CD4-positive, alpha-beta T cell treated with Interleukin-12 subunit alpha and Interleukin-12 subunit beta, for 1 hour (primary cell): ENCODE data around the gene EDN2.

ENCODE experiments used
- DNase-seq: peaks from one replicate; pipeline ENCODE4 v3.0.0-alpha.2; 2020

EDN2 gene

DNA sequence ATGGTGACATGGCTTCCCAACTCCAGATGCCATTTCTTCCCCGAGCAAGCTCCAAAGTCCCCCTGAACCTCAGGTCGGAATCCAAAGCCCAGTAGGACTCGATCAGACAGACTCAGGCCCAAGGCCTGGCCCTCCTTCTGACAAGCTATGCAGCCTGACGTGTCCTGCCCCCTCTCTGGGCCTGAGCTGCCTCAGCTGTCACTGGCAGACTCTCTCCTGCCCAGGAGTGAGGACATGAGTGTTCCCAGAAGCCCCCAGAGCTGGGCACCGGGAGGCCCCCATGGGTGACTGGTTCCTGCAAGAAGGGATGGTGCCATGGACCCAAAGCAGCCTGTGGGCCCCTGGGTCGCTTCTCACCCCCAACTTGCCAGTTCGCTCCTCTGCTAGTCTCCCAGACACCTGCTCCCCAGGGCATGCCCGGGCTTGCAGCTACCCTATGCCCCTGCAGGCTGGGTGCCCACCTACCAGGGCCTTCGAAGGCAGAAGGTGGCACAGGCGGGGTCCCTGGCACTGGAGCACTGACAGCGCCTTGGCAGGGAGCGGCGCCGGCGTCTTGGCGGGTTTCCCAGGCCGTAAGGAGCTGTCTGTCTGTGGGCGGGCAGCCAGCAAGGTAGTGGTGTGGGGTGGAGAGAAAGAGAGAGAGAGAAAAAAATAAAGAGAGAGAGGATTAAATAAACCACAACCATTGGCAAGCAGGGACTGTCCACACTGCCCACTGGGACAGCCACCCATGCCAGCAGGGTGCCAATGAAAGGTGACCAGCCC, 2.3 kb downstream of the EDN2 start:
- no peak for DNase-seq

DNA sequence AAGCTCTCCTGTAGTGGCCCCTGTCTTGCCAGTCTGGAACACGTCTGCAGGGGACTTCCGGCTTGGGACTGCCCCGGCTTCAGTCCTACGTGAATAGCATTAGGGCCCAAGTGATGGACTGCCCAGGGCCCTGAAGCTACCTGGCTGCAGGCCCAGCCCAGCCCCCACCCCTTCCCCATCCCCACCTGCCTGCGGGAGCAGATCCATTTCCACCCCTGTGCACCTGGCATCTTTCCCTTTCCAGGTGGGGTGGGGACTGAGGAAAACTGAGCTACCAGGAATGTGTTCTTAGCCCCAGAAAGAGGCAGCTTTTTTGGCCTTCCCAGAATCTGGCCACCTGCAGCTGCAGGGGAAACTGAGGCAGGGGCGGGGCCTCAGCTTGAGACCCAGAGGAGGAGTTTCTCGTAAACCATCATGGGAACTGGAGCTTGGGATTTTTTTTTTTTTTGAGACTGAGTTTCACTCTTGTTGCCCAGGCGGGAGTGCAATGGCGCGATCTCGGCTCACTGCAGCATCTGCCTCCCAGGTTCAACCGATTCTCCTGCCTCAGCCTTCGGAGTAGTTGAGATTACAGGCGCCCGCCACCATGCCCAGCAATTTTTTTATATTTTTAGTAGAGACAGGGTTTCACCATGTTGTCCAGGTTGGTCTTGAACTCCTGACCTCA, 3.2 kb downstream of the EDN2 start:
- no peak for DNase-seq

DNA sequence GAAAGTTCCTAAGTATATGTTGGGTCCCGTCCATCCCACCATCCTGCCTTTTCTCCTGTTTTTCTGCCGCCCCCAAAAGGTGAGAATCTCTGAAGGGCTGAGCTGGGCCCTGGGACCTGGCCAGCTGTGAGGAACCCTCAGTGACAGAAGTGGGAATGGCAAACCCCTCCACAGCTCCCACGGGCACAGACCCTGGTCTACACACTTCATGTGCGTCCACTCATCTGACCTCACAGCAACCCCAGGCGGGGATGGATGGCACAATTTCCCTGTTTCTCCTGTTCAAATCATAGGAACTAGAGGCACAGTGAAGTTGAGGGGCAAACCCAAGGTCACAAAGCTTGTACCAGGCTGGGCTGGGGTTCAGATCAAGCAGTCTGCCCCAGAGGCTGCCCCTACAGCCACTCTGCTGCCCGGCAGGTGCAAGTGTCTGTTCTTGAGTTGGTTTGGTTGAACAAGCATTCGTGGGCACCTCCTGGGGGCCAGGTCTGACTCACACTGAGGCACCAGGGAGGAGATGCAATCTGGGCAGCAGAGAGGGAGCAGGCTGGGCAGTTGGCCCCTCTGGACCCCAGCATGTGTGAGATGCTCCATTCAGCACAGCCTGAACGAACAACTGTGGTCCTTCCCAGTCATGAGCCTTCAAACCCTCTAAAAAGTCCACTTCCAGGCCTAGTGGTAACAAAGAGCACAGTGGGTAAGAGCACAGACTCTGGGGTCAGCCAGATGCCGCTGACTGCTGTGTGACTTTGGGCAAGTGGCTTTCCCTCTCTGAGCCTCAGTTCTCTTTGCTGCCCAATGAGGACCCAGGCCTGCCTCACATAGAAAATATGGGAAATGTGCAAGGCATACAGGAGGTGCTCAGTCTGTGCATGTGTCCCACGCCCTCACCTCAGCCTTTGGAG, 4.0 kb downstream of the EDN2 start:
- DNase-seq, result no peak

DNA sequence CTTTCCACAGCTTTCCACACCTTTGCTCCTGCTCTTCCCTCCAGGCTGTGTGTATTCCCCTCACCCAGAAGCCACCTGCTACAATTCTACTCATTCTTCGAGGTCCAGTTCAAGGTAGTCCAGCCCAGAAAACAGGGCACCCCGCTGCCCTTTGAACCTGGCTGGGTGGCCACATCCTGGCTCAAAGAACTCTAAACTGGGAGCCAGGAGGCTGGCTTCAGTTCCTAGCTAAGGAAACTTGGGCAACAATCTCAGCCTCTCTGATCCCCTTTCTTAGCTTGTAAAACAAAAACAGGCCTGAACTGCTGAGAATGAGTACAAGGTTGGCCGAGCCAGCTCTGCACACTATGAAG, 4.7 kb downstream of the EDN2 start:
- DNase-seq, result no peak

DNA sequence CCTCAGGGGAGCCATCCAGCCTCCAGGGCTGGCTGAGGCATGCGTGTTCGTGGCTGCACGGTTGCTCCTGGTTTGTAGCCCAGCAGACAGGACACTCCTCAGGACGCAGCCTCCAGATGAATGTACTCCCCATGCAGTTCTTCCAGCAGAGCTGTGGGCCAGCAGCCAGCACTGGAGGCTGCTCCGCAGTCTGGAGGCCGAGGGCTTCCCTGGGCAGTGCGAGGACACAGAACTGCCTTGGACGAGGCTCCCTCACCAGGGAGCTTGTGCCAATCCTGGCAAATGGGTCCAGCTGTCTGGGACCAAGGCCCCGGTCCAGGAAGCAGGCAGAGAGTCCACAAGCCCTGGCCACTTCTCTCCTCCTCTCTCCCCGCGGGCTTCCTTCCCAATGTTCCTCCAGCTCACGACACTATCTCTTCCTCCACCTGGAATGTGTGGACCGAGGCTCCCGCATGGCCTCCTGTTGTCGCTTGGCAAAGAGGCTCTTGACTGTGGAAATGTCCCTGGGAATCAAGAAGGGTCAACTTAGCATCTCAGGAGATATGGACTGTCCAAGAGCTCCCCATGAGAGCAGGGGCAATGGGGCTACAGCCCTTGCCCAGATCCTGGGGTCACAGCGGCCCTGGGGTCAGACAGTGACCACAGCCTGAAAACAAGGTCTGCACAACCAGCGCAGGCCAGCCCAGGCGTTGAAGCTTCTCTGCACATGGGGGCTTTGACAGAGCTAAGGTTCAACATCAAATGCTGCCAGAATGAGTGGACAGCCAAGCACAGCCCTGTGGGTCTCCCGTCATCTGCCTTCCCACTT, 5.3 kb downstream of the EDN2 start:
- DNase-seq, result no peak

DNA sequence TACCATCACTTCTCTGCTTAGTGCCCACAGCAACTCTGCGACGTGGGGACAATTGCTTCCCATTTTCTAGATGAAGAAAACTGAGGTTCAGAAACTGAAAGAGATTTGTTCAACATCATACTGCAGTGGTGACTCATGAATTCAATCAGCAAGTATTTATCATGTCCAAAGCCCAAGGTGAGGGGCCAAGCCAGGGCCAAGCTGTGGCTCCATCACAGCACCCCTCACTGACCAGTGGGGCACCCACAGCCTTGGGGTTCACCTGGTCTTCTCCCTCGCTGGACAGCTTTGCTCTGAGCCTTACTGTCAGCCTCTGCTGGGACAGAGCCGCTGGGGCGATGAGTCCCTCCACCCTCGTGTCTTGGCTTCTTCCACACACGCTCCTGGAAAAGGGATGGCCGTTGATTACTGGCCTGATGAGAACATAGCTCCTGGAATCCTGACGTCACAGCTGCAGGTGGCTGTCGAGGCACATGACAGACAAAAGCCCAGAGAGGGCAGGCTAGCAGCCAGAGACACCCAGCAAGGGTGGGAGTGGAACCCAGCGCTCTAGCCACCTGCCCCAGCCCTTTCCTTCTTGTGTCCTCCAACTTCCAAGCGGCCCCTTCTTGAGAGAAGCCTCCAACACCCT, 6.2 kb downstream of the EDN2 start:
- no peak for DNase-seq

DNA sequence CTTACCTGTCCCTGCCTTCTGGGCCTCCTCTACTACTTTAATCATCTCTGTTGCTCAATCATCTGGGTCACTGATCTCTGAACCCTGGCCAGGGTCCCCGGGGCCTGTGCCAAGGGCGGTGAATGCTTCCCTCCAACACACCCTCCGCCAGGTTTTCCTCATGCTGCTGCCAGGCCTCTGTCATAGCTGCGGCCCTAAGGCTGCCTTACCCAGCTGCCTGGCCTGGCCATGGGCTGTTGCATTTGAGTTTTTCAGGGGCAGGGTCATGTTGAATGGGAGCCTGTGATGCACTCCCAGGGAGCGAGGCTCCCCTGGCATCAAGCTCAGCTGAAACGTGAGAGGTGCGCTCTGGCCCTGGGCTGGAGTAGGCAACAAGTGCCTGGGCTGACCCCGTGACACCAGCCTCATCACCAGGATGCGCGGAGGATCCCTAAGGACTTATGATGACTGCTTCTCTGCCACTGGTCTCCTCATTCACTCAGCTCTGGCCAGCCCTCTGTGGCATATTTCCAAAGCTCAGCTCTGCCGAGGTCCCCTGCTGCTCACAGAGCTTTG, 7.6 kb downstream of the EDN2 start:
- no peak for DNase-seq

DNA sequence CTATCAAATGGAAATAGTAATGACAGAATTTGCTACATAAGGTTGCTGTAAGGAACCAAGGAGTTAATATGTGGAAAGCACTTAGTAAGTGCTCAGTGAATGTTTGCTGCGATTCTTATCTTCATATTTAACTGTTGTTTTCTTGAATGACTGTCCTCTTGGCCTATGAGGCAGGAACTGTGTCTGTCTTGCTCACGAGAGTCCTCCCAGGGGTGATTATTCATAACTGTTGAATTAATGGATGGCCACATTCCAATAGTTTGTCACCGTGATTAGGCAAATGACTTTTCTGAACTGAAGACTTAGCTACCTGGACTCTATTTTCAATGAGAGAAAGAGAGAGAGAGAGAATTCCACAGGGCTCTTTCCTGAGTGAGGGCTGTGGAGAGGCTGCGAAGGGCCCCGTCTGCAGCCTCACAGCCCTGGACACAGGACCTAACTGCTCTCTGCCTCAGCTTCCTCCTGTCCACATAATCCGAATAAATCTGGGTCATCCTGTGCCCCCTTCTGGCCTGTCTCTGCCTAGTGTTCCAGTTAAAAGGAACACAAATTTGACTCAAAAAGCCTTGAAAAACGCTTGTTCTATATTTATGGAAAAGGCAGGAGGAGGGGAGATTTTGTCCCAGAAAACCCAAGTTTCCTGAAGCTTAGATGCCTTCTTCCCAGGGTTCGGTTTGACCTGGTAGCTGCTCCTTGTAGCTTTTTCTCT, 8.5 kb downstream of the EDN2 start:
- DNase-seq, result no peak

DNA sequence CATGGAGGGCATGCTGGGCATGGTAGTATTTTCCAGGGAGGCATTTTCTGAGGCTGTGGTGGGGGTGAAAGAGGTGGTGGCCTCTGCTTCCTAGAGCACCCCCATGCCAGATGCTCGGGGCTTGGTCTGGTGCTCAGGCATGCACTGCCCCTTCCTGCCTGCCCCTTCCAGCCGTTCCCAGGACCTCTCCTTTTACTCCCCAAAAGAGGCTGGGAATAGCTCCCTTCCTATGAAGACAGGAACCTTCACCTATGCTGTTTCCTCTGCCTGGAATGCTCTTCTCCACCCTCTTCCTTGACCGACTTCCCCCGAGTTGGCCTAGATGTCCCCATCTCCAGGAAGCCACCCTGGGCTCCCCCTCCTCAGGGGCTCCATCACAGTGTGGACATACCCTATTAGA, 9.1 kb downstream of the EDN2 start:
- no peak for DNase-seq

DNA sequence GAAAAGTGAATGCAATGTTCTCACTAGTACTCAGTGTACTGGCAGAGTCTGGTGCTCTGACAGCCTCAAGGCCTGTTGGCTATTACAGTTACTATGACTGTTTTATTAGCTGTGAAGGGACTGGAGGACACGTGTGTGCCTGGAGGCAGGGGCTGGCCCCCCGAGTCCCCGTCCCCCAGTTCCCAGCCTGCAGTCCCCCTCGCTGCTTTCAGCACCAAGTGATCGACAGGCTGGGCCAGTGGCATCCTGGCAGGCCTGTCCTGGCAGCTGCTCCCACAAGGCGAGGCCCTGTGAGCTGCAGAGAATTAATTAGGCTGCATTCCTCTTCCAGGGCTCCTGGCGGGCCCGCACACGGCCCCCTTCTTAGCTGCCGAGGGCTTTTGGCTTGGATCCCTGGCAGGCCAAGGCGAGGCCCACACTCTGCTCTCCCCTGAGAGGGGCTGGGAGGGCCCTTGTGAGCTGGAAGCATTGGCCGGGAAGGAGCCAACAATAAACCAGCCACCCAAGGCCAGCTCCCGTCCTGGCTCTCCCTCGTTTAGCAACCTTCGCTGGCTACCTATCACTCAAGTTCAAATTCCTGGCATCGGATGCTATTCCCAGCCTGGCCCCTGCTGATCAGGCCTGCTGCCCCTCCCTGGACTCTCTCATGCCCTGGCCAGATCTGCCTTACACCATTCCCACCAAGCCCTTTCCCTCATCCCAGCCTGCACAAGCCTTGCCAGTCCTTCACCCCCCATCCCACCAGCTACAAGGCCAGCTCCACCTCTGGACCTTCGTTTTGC, 9.8 kb downstream of the EDN2 start:
- DNase-seq, result no peak

DNA sequence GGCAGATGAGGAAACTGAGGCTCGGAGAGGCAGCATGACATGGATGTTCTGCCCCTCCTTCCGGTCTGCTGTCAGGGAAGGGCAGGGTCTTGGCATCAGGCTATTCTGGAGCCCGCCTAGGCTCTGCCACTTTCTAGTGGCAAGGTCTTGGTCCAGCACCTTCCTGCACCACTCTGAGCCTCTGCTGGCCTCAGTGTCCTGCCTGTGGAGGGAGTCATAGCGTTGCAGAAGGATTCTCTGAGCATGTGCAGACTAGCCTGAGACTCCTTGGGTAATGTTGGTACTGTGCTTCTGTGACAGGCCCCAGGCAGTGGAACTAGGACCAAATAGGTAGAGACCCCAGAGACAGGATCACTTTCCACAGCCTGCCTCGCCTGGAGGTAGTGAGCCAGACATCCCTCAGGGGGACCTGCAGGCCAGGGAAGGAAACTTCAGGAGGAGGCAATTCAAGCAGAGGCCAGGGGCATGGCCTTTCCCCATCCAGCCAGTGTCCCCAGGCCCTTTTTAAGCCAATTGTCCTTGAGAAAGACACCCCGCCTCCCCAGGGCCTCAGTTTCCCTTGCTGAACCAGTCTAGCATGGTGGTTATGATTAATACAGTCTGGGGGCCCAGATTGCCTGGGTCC, 10.6 kb downstream of the EDN2 start:
- DNase-seq, result no peak

DNA sequence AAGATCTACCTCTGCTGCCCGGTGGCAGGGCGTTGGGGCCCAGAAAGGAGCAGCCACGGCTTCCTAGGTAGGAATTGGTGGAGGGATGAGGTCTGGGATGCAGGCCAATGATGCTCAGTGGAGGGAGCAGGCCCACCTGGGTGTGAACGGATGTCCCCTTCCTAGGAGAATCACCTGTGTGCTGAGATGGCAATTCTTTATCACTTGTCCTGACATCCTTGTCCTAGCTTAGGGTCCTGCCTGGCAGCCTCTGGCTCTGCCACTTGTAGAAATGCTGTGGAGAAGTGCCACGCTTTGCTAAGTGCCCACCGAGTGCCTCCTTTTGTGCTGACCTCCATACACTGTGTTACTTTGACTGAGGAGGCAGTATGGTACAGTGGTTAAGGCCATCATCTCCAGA, 12.8 kb downstream of the EDN2 start:
- no peak for DNase-seq

DNA sequence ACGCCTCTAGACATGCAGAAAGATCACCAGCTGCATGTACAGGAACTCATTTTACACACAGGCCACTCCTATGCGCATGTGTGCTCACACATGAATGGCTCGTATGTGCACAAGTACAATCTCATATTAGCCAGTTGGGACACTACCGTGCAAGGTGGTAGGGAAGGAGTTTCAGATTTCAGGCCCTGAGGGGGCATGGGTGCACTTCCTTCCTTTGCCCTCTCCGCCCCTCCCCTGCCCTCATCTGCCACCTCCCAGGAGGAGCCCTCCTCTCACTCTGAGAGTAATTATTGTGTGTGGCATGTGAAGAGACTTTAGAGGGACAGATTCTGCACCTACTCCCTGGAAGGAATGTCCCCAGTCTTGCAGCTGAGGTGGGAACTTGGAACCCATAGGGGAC, 14.8 kb downstream of the EDN2 start:
- no peak for DNase-seq

DNA sequence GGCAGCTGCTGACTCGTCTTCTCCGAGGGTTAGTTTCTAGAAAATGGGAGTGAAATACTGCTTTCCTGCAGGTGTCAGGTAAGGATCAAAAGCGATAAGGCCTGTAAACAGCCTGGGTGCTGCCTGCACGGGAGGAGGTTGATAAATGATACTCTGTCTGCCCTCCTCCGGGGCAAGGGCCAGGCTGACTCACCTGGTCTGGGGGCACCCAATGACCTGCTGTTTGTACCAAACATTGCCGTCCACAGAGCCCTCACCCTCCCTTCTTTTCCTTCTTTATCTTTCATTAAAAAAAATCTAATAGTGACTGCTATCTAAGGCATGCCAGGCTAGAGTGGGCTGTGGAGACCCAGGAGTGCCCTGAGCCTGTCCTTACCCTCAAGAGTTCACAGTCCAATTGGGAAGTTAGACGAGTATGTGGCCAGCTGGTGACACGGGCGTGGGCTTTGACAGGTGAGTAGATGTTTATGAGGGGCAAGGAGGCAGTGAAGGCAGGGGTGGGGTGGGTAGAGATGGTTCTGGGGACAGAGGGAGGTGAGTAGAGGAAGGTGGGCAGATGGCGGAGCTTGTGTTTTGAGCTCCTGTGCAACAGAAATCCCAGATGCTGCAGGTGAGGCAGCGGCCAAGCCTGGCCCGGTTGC, 16.2 kb downstream of the EDN2 start:
- DNase-seq, result no peak

DNA sequence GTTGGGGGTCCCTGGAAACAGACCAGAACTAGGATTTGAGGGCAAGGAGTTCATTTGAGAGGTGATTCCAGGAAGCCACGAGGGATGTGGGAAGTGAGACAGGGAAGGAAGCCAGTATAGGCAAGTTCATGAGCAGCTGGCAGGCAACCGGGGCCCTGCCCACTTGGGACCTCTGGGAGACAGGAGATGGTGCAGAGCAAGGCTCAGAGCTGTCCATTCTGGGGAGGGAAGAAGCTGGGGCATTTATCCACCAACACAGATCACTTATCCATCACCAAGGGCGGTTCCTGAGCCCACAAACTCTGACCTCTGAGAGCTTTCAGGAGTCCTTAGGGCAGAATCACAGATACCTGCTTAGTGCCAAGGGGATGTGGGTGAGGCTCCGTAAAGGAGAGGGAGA, 16.8 kb downstream of the EDN2 start:
- no peak for DNase-seq

DNA sequence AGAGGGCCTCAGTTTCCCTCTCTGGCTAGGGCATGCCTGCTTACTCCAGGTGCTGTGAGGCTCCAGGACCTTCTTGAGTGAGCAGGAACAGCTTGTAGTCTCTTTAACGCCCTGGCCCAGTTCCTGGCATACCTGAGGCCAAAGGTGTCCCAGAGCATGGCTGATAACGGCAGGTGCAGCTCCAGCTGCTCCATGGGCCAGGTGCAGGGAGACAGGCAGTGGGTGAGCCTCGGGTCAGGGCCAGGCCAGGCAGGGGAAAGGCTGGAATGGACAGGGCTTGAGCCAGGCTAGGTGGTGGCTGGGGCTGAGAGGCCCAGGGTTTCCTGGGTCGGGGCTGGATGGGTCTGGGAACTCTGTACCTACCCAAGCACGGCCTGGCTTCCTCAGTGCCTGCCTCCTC, 18.3 kb downstream of the EDN2 start:
- DNase-seq, result no peak

DNA sequence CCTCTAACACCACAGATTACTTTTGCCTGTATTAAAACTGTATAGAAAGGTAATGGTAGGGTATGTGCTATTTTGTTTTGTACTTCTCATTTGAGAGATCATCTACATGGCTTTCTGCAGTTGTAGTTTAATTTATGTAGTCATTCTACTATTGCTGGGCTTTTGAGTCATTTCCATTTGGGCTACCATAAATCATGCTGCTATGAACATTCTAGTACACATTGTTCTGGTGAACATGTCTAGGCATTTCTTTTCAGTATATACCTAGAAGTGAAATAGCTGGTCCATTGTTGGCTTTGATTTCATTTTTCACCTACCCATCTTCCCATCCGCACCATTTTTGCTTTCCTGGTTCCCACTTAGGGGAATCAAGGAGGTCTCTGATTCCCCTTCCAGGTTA, 18.7 kb downstream of the EDN2 start:
- no peak for DNase-seq

DNA sequence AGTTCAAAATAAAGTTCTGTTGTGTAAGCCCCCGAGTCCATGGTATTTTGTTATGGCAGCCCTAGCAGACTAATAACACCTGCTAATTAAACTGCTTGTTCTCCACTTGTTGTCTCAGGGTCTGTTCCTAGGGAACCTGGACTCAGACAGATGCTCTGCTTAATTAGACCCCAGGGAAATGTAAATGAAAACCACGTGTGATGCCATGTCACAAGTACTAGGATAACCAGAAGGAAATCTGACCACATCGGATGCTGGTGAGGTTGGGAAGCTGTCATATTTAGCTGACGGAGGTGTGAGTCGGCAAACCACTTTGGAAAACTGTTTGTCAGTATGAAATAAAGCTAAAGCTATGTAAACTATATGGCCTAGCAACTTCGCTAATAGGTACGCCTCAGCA, 19.6 kb downstream of the EDN2 start:
- no peak for DNase-seq

DNA sequence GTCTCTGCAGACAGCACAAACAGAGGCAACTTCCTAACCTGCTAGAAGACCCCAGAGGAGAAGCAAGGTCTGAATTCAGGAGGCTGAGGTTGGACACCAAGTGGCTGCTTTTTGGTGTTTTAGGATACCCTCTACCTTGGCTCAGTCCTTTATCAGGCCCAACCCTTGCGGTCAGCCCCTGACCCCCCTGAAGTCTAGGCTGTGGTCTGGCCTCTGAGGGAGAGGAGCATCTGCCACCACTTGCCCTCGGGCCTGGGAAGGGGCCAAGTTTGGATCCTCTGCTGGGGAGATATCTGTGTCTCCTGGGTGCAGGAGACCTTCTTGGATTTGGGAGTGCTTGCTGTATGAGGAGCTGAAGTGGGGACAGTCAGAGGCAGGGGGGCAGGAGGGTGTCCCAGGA, 21.0 kb downstream of the EDN2 start:
- no peak for DNase-seq

DNA sequence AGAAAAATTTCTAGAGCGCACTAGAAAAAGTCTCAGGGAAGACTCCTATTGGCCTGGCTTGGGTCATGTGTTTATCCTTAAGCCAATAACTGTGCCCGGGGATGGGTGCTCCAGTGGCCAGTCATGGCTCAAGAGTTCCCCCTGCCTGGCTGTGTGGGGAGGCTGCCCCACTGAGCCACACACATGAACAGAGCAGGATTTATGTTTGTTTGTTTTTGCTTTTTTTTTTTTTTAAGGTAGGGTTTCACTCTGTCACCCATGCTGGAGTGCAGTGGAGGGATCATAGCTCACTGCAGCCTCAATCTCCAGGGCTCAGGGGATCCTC, 21.8 kb downstream of the EDN2 start:
- DNase-seq, result no peak
